GM18519 (cell line): ENCODE measurements around the gene PLIN5.
"Not testable (repeated sequence)": the region's sequence is repeated elsewhere in the genome, so short reads cannot be mapped to it uniquely, and the experiment has no call there.

Source experiments
- ATAC-seq: cut with Tn5 transposase; IDR thresholded peaks from one replicate; pipeline ENCODE4 v1.9.1; 2021; ENCODE audit warnings: mild to moderate bottlenecking, moderate library complexity; ENCODE audit not compliant: unreplicated experiment, low FRiP score

PLIN5 gene

GRCh38 chr19:4570402-4570801 is 35.4 kb upstream of the PLIN5 start:
- ATAC-seq: no peak

- no peak for ATAC-seq
Observed at GRCh38 chr19:4568886-4569285, 33.9 kb upstream of the PLIN5 start.

GRCh38 chr19:4567584-4568071 is 32.6 kb upstream of the PLIN5 start:
- ATAC-seq: no peak

GRCh38 chr19:4566402-4567051 is 31.5 kb upstream of the PLIN5 start:
- no peak for ATAC-seq

GRCh38 chr19:4563562-4563961 is 28.5 kb upstream of the PLIN5 start:
- ATAC-seq: not testable (repeated sequence)

- ATAC-seq: not testable (repeated sequence)
Observed at GRCh38 chr19:4562085-4562484, 27.1 kb upstream of the PLIN5 start.

GRCh38 chr19:4559569-4559968 is 24.5 kb upstream of the PLIN5 start, which contains the start of gene SEMA6B:
SEMA6B (minus strand) TSS chr19:4559684; CDS start chr19:4558457, 1,227 bp downstream.
- ATAC-seq: no peak

GRCh38 chr19:4557971-4558941 is 23.2 kb upstream of the PLIN5 start:
- no peak for ATAC-seq

GRCh38 chr19:4557144-4557970 is 22.3 kb upstream of the PLIN5 start:
- ATAC-seq: no peak

GRCh38 chr19:4556597-4557127 is 21.6 kb upstream of the PLIN5 start:
- ATAC-seq: no peak

- no peak for ATAC-seq
Observed at GRCh38 chr19:4555657-4556561, 20.9 kb upstream of the PLIN5 start.

GRCh38 chr19:4554717-4555116 is 19.7 kb upstream of the PLIN5 start:
- no peak for ATAC-seq

GRCh38 chr19:4553775-4554174 is 18.8 kb upstream of the PLIN5 start:
- no peak for ATAC-seq

- no peak for ATAC-seq
Observed at GRCh38 chr19:4553092-4553695, 18.2 kb upstream of the PLIN5 start.

- no peak for ATAC-seq
Observed at GRCh38 chr19:4552525-4552819, 17.4 kb upstream of the PLIN5 start.

GRCh38 chr19:4550479-4551050 is 15.5 kb upstream of the PLIN5 start:
- ATAC-seq: no peak

GRCh38 chr19:4550018-4550417 is 15.0 kb upstream of the PLIN5 start:
- no peak for ATAC-seq

GRCh38 chr19:4548238-4548584 is 13.2 kb upstream of the PLIN5 start:
- ATAC-seq: no peak
